ENCODE measurements around the gene NRN1L.
"Not testable (repeated sequence)": the region's sequence is repeated elsewhere in the genome, so short reads cannot be mapped to it uniquely, and the experiment has no call there.

The NRN1L gene

GRCh38 chr16:67882374-67883145, 2.1 kb upstream of the NRN1L start:
- DNase-seq (ENCODE audit: low spot score), result peak; percentile 93

GRCh38 chr16:67883146-67883871, 1.4 kb upstream of the NRN1L start:
- DNase-seq (ENCODE audit: low spot score), result no peak

GRCh38 chr16:67883872-67884261, 818 bp upstream of the NRN1L start:
- DNase-seq (ENCODE audit: low spot score), result peak; percentile 45

- DNase-seq (ENCODE audit: low spot score), result no peak
Observed at GRCh38 chr16:67885545-67885944, 860 bp downstream of the NRN1L start.

- DNase-seq (ENCODE audit: low spot score), result no peak
Observed at GRCh38 chr16:67885976-67886375, 1.3 kb downstream of the NRN1L start.

- no peak for DNase-seq (ENCODE audit: low spot score)
Observed at GRCh38 chr16:67886387-67886786, 1.7 kb downstream of the NRN1L start.

- no peak for DNase-seq (ENCODE audit: low spot score)
Observed at GRCh38 chr16:67888331-67888730, 3.6 kb downstream of the NRN1L start.

- no peak for DNase-seq (ENCODE audit: low spot score)
Observed at GRCh38 chr16:67892375-67892774, 7.7 kb downstream of the NRN1L start.

- peak; percentile 98 for DNase-seq (ENCODE audit: low spot score)
Observed at GRCh38 chr16:67892899-67893742, 8.4 kb downstream of the NRN1L start, which contains the start of gene PSKH1. Gene PSKH1 (plus strand): TSS chr16:67893254. CDS start chr16:67908750, 15,496 bp downstream.

- no peak for DNase-seq (ENCODE audit: low spot score)
Observed at GRCh38 chr16:67893743-67894399, 9.2 kb downstream of the NRN1L start.

- peak; percentile 65 for DNase-seq (ENCODE audit: low spot score)
Observed at GRCh38 chr16:67897231-67897630, 12.5 kb downstream of the NRN1L start.

GRCh38 chr16:67901734-67902133, 17.0 kb downstream of the NRN1L start:
- DNase-seq (ENCODE audit: low spot score), result no peak

- no peak for DNase-seq (ENCODE audit: low spot score)
Observed at GRCh38 chr16:67902831-67903230, 18.1 kb downstream of the NRN1L start.

GRCh38 chr16:67907397-67908180, 22.9 kb downstream of the NRN1L start:
- no peak for DNase-seq (ENCODE audit: low spot score)

GRCh38 chr16:67909056-67909742, 24.5 kb downstream of the NRN1L start:
- peak; percentile 1 for DNase-seq (ENCODE audit: low spot score)

GRCh38 chr16:67910158-67910557, 25.5 kb downstream of the NRN1L start:
- peak; percentile 97 for DNase-seq (ENCODE audit: low spot score)

- DNase-seq (ENCODE audit: low spot score), result no peak
Observed at GRCh38 chr16:67914758-67915495, 30.2 kb downstream of the NRN1L start.

- not testable (repeated sequence) for DNase-seq (ENCODE audit: low spot score)
Observed at GRCh38 chr16:67915496-67915769, 30.7 kb downstream of the NRN1L start.

- DNase-seq (ENCODE audit: low spot score), result peak; percentile 1
Observed at GRCh38 chr16:67915831-67916723, 31.4 kb downstream of the NRN1L start.
